GM06990 (cell line): ENCODE measurements around the gene PAN2.
A peak's percentile ranks its signal among the peaks of the same experiment; 100 is the strongest.
"Not testable (repeated sequence)": the region's sequence is repeated elsewhere in the genome, so short reads cannot be mapped to it uniquely, and the experiment has no call there.

Experiments
- DNase-seq: peaks from one replicate; pipeline ENCODE4 v3.0.0-alpha.2; 2011; ENCODE audit not compliant: insufficient read length; ENCODE audit errors: extremely low read depth
- H3K27me3 ChIP-seq: replicated peaks from 2 replicates; pipeline ENCODE4 v1.6.0; 2011; ENCODE audit warnings: low read length; ENCODE audit not compliant: control insufficient read depth, insufficient read depth
- H3K36me3 ChIP-seq: 2 replicates; pipeline ENCODE4 v1.5.1; 2011; ENCODE audit warnings: low read length; ENCODE audit not compliant: control insufficient read depth, insufficient read depth
- H3K4me3 ChIP-seq: replicated peaks from 2 replicates; pipeline ENCODE4 v1.5.1; 2011; ENCODE audit warnings: low read depth, mild to moderate bottlenecking, control low read depth, low read length
- CTCF ChIP-seq: IDR thresholded peaks from 2 replicates; pipeline ENCODE4 v1.5.1; 2011; ENCODE audit warnings: low read length, control low read depth, mild to moderate bottlenecking, inconsistent platforms; ENCODE audit not compliant: insufficient read depth, poor library complexity, severe bottlenecking

Gene PAN2

GRCh38 chr12:56274299-56274698 lies 59.5 kb downstream of the PAN2 start:
- Histone ChIP-seq H3K36me3 (peaks cover 31% of the 10 kb centered on the region), H3K4me3 (no peak overlapping the region), H3K27me3 (no peaks in the 10 kb centered on the region)
- DNase-seq = no peak
- TF ChIP-seq CTCF = no peak

GRCh38 chr12:56272468-56272867 lies 61.3 kb downstream of the PAN2 start:
- H3K4me3 ChIP-seq, H3K27me3 ChIP-seq, DNase-seq: not testable (repeated sequence)
- peaks cover 28% of the 10 kb centered on the region for H3K36me3 ChIP-seq

GRCh38 chr12:56271031-56271430 lies 62.8 kb downstream of the PAN2 start:
- peak; percentile 48 for TF ChIP-seq CTCF
- no peak for DNase-seq

GRCh38 chr12:56267443-56268071 lies 66.2 kb downstream of the PAN2 start:
- Histone ChIP-seq H3K27me3 (no peaks in the 10 kb centered on the region), H3K4me3 (peak overlapping the region; percentile 76), H3K36me3 (peaks cover 4% of the 10 kb centered on the region)
- DNase-seq = no peak
- no peak for TF ChIP-seq CTCF

More at GRCh38 chr12:56271031-56271430, 62.8 kb downstream of the PAN2 start:
- Histone ChIP-seq H3K27me3 (no peaks in the 10 kb centered on the region), H3K36me3 (peaks cover 28% of the 10 kb centered on the region), H3K4me3 (no peak overlapping the region)

GRCh38 chr12:56266693-56267442 lies 66.9 kb downstream of the PAN2 start, which contains the start of gene COQ10A:
Gene COQ10A, plus strand, starts transcription at chr12:56266942. Its CDS starts 177 bp downstream, at chr12:56267119.
- DNase-seq = peak; percentile 91
- Histone ChIP-seq H3K4me3 (peak within 1 kb of the TSS; percentile 76), H3K27me3 (no peaks in the 10 kb centered on the region), H3K36me3 (peaks cover 4% of the 10 kb centered on the region)
- TF ChIP-seq CTCF = peak; percentile 54
